ENCODE measurements around the gene SV2C.

SV2C gene

DNA sequence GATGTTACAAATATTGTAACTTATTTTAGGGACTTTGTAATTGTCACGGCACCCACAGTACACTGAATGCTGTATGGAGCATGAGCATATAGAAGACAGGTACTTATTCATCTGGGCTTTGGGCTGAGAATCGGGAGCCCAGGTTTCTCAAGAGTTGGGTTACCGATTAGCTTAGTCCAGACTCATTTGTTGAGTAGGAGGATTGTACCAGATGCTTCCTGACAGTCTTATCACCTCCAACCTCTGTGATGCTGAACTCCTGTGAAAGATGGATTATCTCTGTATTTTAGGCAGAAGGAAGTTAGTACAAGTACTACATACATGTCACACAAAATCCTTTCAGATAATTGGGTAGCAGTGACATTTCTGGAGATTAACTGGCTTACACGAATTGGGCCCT, 79.2 kb downstream of the SV2C start:
- H3K4me1 Mint-ChIP-seq = no peaks in the 10 kb centered on the region
- peaks cover 2% of the 10 kb centered on the region for H3K27me3 Mint-ChIP-seq
- DNase-seq (ENCODE audit: low spot score in 2 of 2) (no peak), ATAC-seq (ENCODE audit: low read depth) (no peak)
- no peaks in the 10 kb centered on the region for H3K36me3 Mint-ChIP-seq
- H3K4me3 Mint-ChIP-seq = no peak overlapping the region
- H3K9me3 Mint-ChIP-seq = peaks cover 4% of the 10 kb centered on the region
- no peak overlapping the region for H3K27ac Mint-ChIP-seq

GRCh38 chr5:76163111-76163628, 80.0 kb downstream of the SV2C start:
- peaks cover 5% of the 10 kb centered on the region for H3K27me3 Mint-ChIP-seq
- DNase-seq (ENCODE audit: low spot score in 2 of 2) (no peak), ATAC-seq (ENCODE audit: low read depth) (no peak)
- peaks cover 4% of the 10 kb centered on the region for H3K9me3 Mint-ChIP-seq
- no peaks in the 10 kb centered on the region for H3K36me3 Mint-ChIP-seq
- no peak overlapping the region for H3K4me3 Mint-ChIP-seq
- no peaks in the 10 kb centered on the region for H3K4me1 Mint-ChIP-seq
- H3K27ac Mint-ChIP-seq = no peak overlapping the region

DNA sequence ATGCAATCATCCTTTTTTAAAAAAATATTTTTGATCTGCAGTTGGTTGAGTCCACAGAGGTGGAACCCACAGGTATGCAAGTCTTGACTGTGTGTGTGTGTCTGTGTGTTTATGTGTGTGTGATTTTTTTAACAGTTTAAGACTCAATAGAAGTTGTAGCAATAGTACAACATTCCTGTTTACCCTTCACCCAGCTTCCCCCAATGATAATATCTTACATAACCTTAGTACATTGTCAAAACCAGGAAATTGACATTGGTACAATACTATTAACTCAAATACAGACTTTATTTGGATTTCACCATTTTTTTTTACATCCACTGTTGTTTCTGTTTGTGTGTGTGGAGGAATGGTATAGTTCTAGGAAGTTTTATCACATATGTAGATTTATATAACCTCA, 81.8 kb downstream of the SV2C start:
- no peaks in the 10 kb centered on the region for H3K36me3 Mint-ChIP-seq
- DNase-seq (ENCODE audit: low spot score in 2 of 2) (no peak), ATAC-seq (ENCODE audit: low read depth) (no peak)
- H3K9me3 Mint-ChIP-seq = peaks cover 4% of the 10 kb centered on the region
- no peak overlapping the region for H3K27ac Mint-ChIP-seq
- no peak overlapping the region for H3K4me3 Mint-ChIP-seq
- H3K27me3 Mint-ChIP-seq = peaks cover 9% of the 10 kb centered on the region
- H3K4me1 Mint-ChIP-seq = no peaks in the 10 kb centered on the region

GRCh38 chr5:76165711-76166374, 82.7 kb downstream of the SV2C start:
- Mint-ChIP-seq H3K4me1 (no peaks in the 10 kb centered on the region), H3K27ac (no peak overlapping the region), H3K36me3 (no peaks in the 10 kb centered on the region), H3K4me3 (no peak overlapping the region), H3K27me3 (peaks cover 9% of the 10 kb centered on the region), H3K9me3 (peaks cover 4% of the 10 kb centered on the region)
- no peak for ATAC-seq (ENCODE audit: low read depth)
- DNase-seq (ENCODE audit: low spot score in 2 of 2) = no peak

GRCh38 chr5:76166886-76167576, 83.8 kb downstream of the SV2C start:
- no peak for ATAC-seq (ENCODE audit: low read depth)

GRCh38 chr5:76169146-76169905, 86.1 kb downstream of the SV2C start:
- H3K27ac Mint-ChIP-seq = no peak overlapping the region
- peaks cover 9% of the 10 kb centered on the region for H3K27me3 Mint-ChIP-seq
- no peaks in the 10 kb centered on the region for H3K36me3 Mint-ChIP-seq
- no peaks in the 10 kb centered on the region for H3K4me1 Mint-ChIP-seq
- DNase-seq (ENCODE audit: low spot score in 2 of 2) (no peak), ATAC-seq (ENCODE audit: low read depth) (no peak)
- H3K4me3 Mint-ChIP-seq = no peak overlapping the region
- H3K9me3 Mint-ChIP-seq = peaks cover 2% of the 10 kb centered on the region

More at GRCh38 chr5:76166886-76167576, 83.8 kb downstream of the SV2C start:
- H3K27ac Mint-ChIP-seq = no peak overlapping the region
- no peaks in the 10 kb centered on the region for H3K36me3 Mint-ChIP-seq
- peaks cover 9% of the 10 kb centered on the region for H3K27me3 Mint-ChIP-seq
- DNase-seq (ENCODE audit: low spot score in 2 of 2) = no peak
- H3K4me3 Mint-ChIP-seq = no peak overlapping the region
- H3K9me3 Mint-ChIP-seq = peaks cover 2% of the 10 kb centered on the region
- H3K4me1 Mint-ChIP-seq = no peaks in the 10 kb centered on the region

GRCh38 chr5:76174101-76174500, 90.9 kb downstream of the SV2C start:
- H3K36me3 Mint-ChIP-seq = no peaks in the 10 kb centered on the region
- no peak overlapping the region for H3K27ac Mint-ChIP-seq
- DNase-seq (ENCODE audit: low spot score in 2 of 2) = no peak
- H3K27me3 Mint-ChIP-seq = peaks cover 3% of the 10 kb centered on the region
- peak; percentile 71 for ATAC-seq (ENCODE audit: low read depth)
- H3K4me1 Mint-ChIP-seq = peaks cover 16% of the 10 kb centered on the region
- no peak overlapping the region for H3K4me3 Mint-ChIP-seq
- no peaks in the 10 kb centered on the region for H3K9me3 Mint-ChIP-seq

DNA sequence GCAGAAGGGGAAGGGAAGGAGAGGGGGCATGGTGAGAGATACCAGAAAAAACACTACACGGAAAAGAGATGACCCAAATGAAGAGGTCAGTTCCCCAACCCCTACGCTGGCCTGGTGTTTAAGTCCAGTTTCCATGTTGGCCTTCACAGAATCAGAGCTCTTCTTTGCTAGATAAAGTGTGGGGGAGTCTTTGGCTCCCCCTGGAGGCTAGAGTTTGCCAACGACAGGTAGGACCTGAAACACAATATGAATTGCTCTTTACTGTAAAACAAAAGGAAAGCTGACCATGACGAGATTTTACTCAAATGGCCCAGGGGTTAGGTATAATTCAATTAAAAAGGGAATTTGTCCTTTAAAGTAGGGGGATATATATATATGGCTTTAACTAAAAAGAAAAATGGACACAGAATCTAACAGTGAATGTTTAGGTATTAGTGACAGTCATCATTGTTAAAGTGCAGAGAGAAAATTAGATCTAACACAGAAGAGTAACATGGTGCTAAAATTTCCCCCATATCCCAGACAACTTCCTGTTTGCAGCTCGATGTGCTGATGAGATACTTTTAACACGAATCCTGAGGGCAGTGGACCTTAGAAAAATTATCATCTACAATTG, 92.0 kb downstream of the SV2C start:
- Mint-ChIP-seq H3K4me3 (peak overlapping the region; percentile 45), H3K27me3 (no peaks in the 10 kb centered on the region), H3K27ac (peak overlapping the region; percentile 38), H3K9me3 (no peaks in the 10 kb centered on the region), H3K4me1 (peaks cover 16% of the 10 kb centered on the region), H3K36me3 (no peaks in the 10 kb centered on the region)
- ATAC-seq (ENCODE audit: low read depth) = peak; percentile 65
- DNase-seq (ENCODE audit: low spot score in 2 of 2) = peak; percentile 42 to 45

GRCh38 chr5:76175821-76176403, 92.7 kb downstream of the SV2C start:
- peak overlapping the region; percentile 38 for H3K27ac Mint-ChIP-seq
- peak; percentile 51 for ATAC-seq (ENCODE audit: low read depth)
- H3K4me3 Mint-ChIP-seq = peak overlapping the region; percentile 34

GRCh38 chr5:76177978-76178377, 94.8 kb downstream of the SV2C start:
- no peak overlapping the region for H3K4me3 Mint-ChIP-seq
- ATAC-seq (ENCODE audit: low read depth) (no peak), DNase-seq (ENCODE audit: low spot score in 2 of 2) (no peak)
- H3K27ac Mint-ChIP-seq = no peak overlapping the region
- no peaks in the 10 kb centered on the region for H3K36me3 Mint-ChIP-seq
- no peaks in the 10 kb centered on the region for H3K9me3 Mint-ChIP-seq
- H3K4me1 Mint-ChIP-seq = peaks cover 16% of the 10 kb centered on the region
- peaks cover 2% of the 10 kb centered on the region for H3K27me3 Mint-ChIP-seq

More at GRCh38 chr5:76175821-76176403, 92.7 kb downstream of the SV2C start:
- no peak for DNase-seq (ENCODE audit: low spot score in 2 of 2)
- Mint-ChIP-seq H3K36me3 (no peaks in the 10 kb centered on the region), H3K9me3 (no peaks in the 10 kb centered on the region), H3K27me3 (no peaks in the 10 kb centered on the region), H3K4me1 (peaks cover 16% of the 10 kb centered on the region)

- H3K4me3 Mint-ChIP-seq = no peak overlapping the region
- peaks cover 16% of the 10 kb centered on the region for H3K4me1 Mint-ChIP-seq
- no peaks in the 10 kb centered on the region for H3K36me3 Mint-ChIP-seq
- H3K9me3 Mint-ChIP-seq = no peaks in the 10 kb centered on the region
- H3K27me3 Mint-ChIP-seq = peaks cover 2% of the 10 kb centered on the region
- no peak overlapping the region for H3K27ac Mint-ChIP-seq
- DNase-seq (ENCODE audit: low spot score in 2 of 2) = no peak
- ATAC-seq (ENCODE audit: low read depth) = no peak
These were observed 95.7 kb downstream of the SV2C start for GRCh38 chr5:76178913-76179312.

- ATAC-seq (ENCODE audit: low read depth) = no peak
- Mint-ChIP-seq H3K4me1 (peaks cover 4% of the 10 kb centered on the region), H3K27me3 (peaks cover 2% of the 10 kb centered on the region), H3K9me3 (no peaks in the 10 kb centered on the region), H3K4me3 (no peak overlapping the region), H3K27ac (no peak overlapping the region), H3K36me3 (peaks cover 3% of the 10 kb centered on the region)
- no peak for DNase-seq (ENCODE audit: low spot score in 2 of 2)
These were observed 97.9 kb downstream of the SV2C start for GRCh38 chr5:76180814-76181805.

DNA sequence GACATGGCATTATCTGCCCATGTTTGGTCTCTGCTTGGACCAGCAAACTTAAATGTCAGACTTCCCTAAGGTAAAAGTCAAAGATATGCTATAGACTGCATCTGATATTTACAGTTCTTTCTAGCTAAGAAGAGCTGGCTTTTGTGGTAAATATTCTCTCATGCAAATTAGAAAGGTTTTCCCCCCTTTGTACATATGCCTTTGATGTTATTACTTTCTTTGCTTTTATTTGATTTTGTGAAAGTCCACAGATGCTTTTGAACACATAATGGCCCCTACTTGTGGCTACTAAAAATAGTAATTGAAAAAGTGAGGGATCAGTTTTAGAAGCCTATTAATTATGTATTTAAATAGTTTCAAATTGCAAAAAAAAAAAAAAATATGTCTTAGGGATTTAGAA, 104.2 kb downstream of the SV2C start:
- peaks cover 2% of the 10 kb centered on the region for H3K9me3 Mint-ChIP-seq
- peaks cover 2% of the 10 kb centered on the region for H3K27me3 Mint-ChIP-seq
- no peak overlapping the region for H3K4me3 Mint-ChIP-seq

More for the DNA sequence above, 104.2 kb downstream of the SV2C start:
- Mint-ChIP-seq H3K4me1 (no peaks in the 10 kb centered on the region), H3K27ac (no peak overlapping the region), H3K36me3 (peaks cover 4% of the 10 kb centered on the region)
- no peak for ATAC-seq (ENCODE audit: low read depth)
- DNase-seq (ENCODE audit: low spot score in 2 of 2) = no peak

Data from memory B cell (primary cell).